WTC11 (cell line): ENCODE results near the gene WTAP. TPM values are rescaled to one million over a fixed set of nuclear protein-coding genes. Genes with fewer than 3 reads are reported as not detected.
"Not testable (repeated sequence)": the region's sequence is repeated elsewhere in the genome, so short reads cannot be mapped to it uniquely, and the experiment has no call there.

ENCODE experiments used
- ATAC-seq: fragments of 200-7000 bp; cut with Tn5 transposase; 2 replicates; pipeline ENCODE4 v1.10.0; 2021; ENCODE audit warnings: mild to moderate bottlenecking, moderate library complexity
- CTCF ChIA-PET: fragments of 300-600 bp; sonication (Branson Sonifier 250); formaldehyde crosslinking; loops from one replicate; lab custom pipeline; 2021; ENCODE audit warnings: antibody characterized with exemption; lab: Charles Lee
- POLR2A ChIA-PET: fragments of 350-600 bp; sonication (Branson Sonifier 250); formaldehyde crosslinking; loops from one replicate; lab custom pipeline; 2021; ENCODE audit warnings: antibody characterized with exemption; lab: Charles Lee
- DNase-seq: peaks from one replicate; pipeline ENCODE4 v3.0.0; 2021; ENCODE audit warnings: low spot score
- H3K27ac Mint-ChIP-seq: 2 replicates; pipeline ENCODE4 v1.8.0; 2021; ENCODE audit warnings: mixed read lengths
- H3K27me3 Mint-ChIP-seq: 2 replicates; pipeline ENCODE4 v1.8.0; 2021; ENCODE audit warnings: low read depth, mild to moderate bottlenecking, moderate library complexity, mixed read lengths
- H3K36me3 Mint-ChIP-seq: 2 replicates; pipeline ENCODE4 v1.8.0; 2021; ENCODE audit warnings: mixed read lengths
- H3K4me1 Mint-ChIP-seq: 2 replicates; pipeline ENCODE4 v1.8.0; 2022; ENCODE audit warnings: mixed read lengths
- H3K4me3 Mint-ChIP-seq: 2 replicates; pipeline ENCODE4 v1.8.0; 2021; ENCODE audit warnings: mild to moderate bottlenecking, moderate library complexity, mixed read lengths
- H3K9me3 Mint-ChIP-seq: 2 replicates; pipeline ENCODE4 v1.8.0; 2021; ENCODE audit warnings: mixed read lengths
- AFF4 ChIP-seq: sonication (generic); formaldehyde crosslinking; IDR thresholded peaks from 2 replicates; pipeline ENCODE4 v1.8.1; 2023; ENCODE audit warnings: mild to moderate bottlenecking, missing genetic modification reagents, borderline replicate concordance
- ATF2 ChIP-seq: sonication (generic); formaldehyde crosslinking; IDR thresholded peaks from 2 replicates; pipeline ENCODE4 v1.8.1; 2022; ENCODE audit warnings: low read depth, missing genetic modification reagents, borderline replicate concordance
- CREB1 ChIP-seq: sonication (generic); formaldehyde crosslinking; IDR thresholded peaks from 2 replicates; pipeline ENCODE4 v1.8.0; 2023; ENCODE audit warnings: mild to moderate bottlenecking, missing genetic modification reagents
- EMX1 ChIP-seq: fragments of 250-450 bp; sonication (Bioruptor Pico); IDR thresholded peaks from 2 replicates; pipeline ENCODE4 v1.8.0; 2021; ENCODE audit warnings: mild to moderate bottlenecking
- FOXP1 ChIP-seq: sonication (generic); formaldehyde crosslinking; IDR thresholded peaks from 2 replicates; pipeline ENCODE4 v1.8.0; 2022; ENCODE audit warnings: missing genetic modification reagents, mild to moderate bottlenecking, moderate library complexity, borderline replicate concordance
- FOXP4 ChIP-seq: sonication (generic); formaldehyde crosslinking; IDR thresholded peaks from 2 replicates; pipeline ENCODE4 v1.8.0; 2022; ENCODE audit warnings: mild to moderate bottlenecking, missing genetic modification reagents
- GABPB1 ChIP-seq: sonication (generic); formaldehyde crosslinking; IDR thresholded peaks from 2 replicates; pipeline ENCODE4 v1.8.1; 2023; ENCODE audit warnings: mild to moderate bottlenecking, missing genetic modification reagents
- GRHL2 ChIP-seq: fragments of 250-450 bp; sonication (Bioruptor Pico); IDR thresholded peaks from 2 replicates; pipeline ENCODE4 v1.8.0; 2022; ENCODE audit warnings: mild to moderate bottlenecking, moderate library complexity; ENCODE audit not compliant: insufficient replicate concordance, severe bottlenecking
- HMGA2 ChIP-seq: fragments of 250-450 bp; sonication (Bioruptor Pico); IDR thresholded peaks from 2 replicates; pipeline ENCODE4 v1.4.0; 2021; ENCODE audit warnings: mild to moderate bottlenecking, moderate library complexity
- HMGXB4 ChIP-seq: sonication (generic); formaldehyde crosslinking; IDR thresholded peaks from 2 replicates; pipeline ENCODE4 v1.8.1; 2023; ENCODE audit warnings: mild to moderate bottlenecking, moderate library complexity, missing genetic modification reagents
- KAT7 ChIP-seq: sonication (generic); formaldehyde crosslinking; IDR thresholded peaks from 2 replicates; pipeline ENCODE4 v1.8.1; 2023; ENCODE audit warnings: missing genetic modification reagents, mild to moderate bottlenecking, borderline replicate concordance
- MAX ChIP-seq: sonication (generic); formaldehyde crosslinking; IDR thresholded peaks from 2 replicates; pipeline ENCODE4 v1.8.0; 2022; ENCODE audit warnings: mild to moderate bottlenecking, missing genetic modification reagents
- MYBL2 ChIP-seq: sonication (generic); formaldehyde crosslinking; IDR thresholded peaks from 2 replicates; pipeline ENCODE4 v1.8.1; 2023; ENCODE audit warnings: mild to moderate bottlenecking, moderate library complexity, missing genetic modification reagents
- PREB ChIP-seq: sonication (generic); formaldehyde crosslinking; IDR thresholded peaks from 2 replicates; pipeline ENCODE4 v1.8.1; 2022; ENCODE audit warnings: mild to moderate bottlenecking, missing genetic modification reagents, moderate library complexity, borderline replicate concordance
- ZBTB43 ChIP-seq: sonication (generic); formaldehyde crosslinking; IDR thresholded peaks from 2 replicates; pipeline ENCODE4 v1.8.1; 2023; ENCODE audit warnings: mild to moderate bottlenecking, missing genetic modification reagents
- ZNF317 ChIP-seq: sonication (generic); formaldehyde crosslinking; IDR thresholded peaks from 2 replicates; pipeline ENCODE4 v1.8.1; 2023; ENCODE audit warnings: low read depth, mild to moderate bottlenecking, moderate library complexity, missing genetic modification reagents, borderline replicate concordance
- ZNF512 ChIP-seq: sonication (generic); formaldehyde crosslinking; IDR thresholded peaks from 2 replicates; pipeline ENCODE4 v1.8.1; 2022; ENCODE audit warnings: missing genetic modification reagents, borderline replicate concordance
- total RNA-seq: library from RNA; stranded (reverse); gene quantifications from 3 replicates; pipeline ENCODE4 v1.2.3, GENCODE V29; 2021

WTAP gene
- total RNA-seq, 1 experiment from 2014 or later = 88.8 TPM

GRCh38 chr6:159746759-159747158, 19.5 kb downstream of the WTAP start (continued):
- TF ChIP-seq AFF4 = no peak
- no peak for TF ChIP-seq FOXP4 (CRISPR knock-in tag)
- no peak for TF ChIP-seq ATF2 (CRISPR knock-in tag)
- no peak for TF ChIP-seq CREB1 (CRISPR knock-in tag)
- no peak for TF ChIP-seq MYBL2 (CRISPR knock-in tag)
- no peak for TF ChIP-seq KAT7 (CRISPR knock-in tag)
- no peak for TF ChIP-seq EMX1
- no peak for TF ChIP-seq ZBTB43 (CRISPR knock-in tag)
- TF ChIP-seq GRHL2 (CRISPR knock-in tag) = no peak
- TF ChIP-seq MAX (CRISPR knock-in tag) = no peak
- TF ChIP-seq FOXP1 = no peak

- H3K4me3 Mint-ChIP-seq, H3K9me3 Mint-ChIP-seq, H3K4me1 Mint-ChIP-seq, CTCF ChIA-PET, H3K27me3 Mint-ChIP-seq, DNase-seq, ATAC-seq, POLR2A ChIA-PET, H3K27ac Mint-ChIP-seq: not testable (repeated sequence)
- peaks cover 83% of the 10 kb centered on the region for H3K36me3 Mint-ChIP-seq
Measured at GRCh38 chr6:159748127-159748526, 20.8 kb downstream of the WTAP start.

- DNase-seq (no peak), ATAC-seq (no peak)
- peaks cover 80% of the 10 kb centered on the region for H3K36me3 Mint-ChIP-seq
- no peak overlapping the region for H3K27ac Mint-ChIP-seq
- no peaks in the 10 kb centered on the region for H3K27me3 Mint-ChIP-seq
- ChIA-PET POLR2A (interaction anchor here (1.0 kb wide), 1 partner anchor 101 kb away, joined by 3 read pairs; no protein-coding TSS in a partner anchor), CTCF (no interaction called here)
- no peak overlapping the region for H3K4me3 Mint-ChIP-seq
- H3K9me3 Mint-ChIP-seq = no peaks in the 10 kb centered on the region
- H3K4me1 Mint-ChIP-seq = no peaks in the 10 kb centered on the region
- no peak for TF ChIP-seq ZNF512 (CRISPR knock-in tag)
- TF ChIP-seq PREB (CRISPR knock-in tag) = no peak
- TF ChIP-seq GABPB1 (CRISPR knock-in tag) = no peak
- no peak for TF ChIP-seq ZNF317 (CRISPR knock-in tag)
- TF ChIP-seq HMGA2 (CRISPR knock-in tag) = no peak
- TF ChIP-seq HMGXB4 = no peak
Measured at GRCh38 chr6:159751448-159751847, 24.1 kb downstream of the WTAP start.
